H1 (cell line): ENCODE results near the gene RMND1. TPM values are rescaled to one million over a fixed set of nuclear protein-coding genes. Genes with fewer than 3 reads are reported as not detected.

Experiments
- BCL11A ChIP-seq, 2 experiments: IDR thresholded peaks; one replicate each; pipeline ENCODE4 v1.6.1; 2011; ENCODE audit warnings: low read depth in 2 of 2, low read length in 2 of 2, mild to moderate bottlenecking in 2 of 2
- BRCA1 ChIP-seq: IDR thresholded peaks from 2 replicates; pipeline ENCODE4 v1.6.1; 2012; ENCODE audit warnings: low read depth, low read length, improper control_type of control experiment
- CHD7 ChIP-seq: fragments of 300-600 bp; sonication (generic); IDR thresholded peaks from 2 replicates; pipeline ENCODE4 v1.7.1; 2012; ENCODE audit warnings: low read length, moderate library complexity, mild to moderate bottlenecking, inconsistent platforms; ENCODE audit not compliant: insufficient replicate concordance
- KDM5A ChIP-seq: fragments of 200-600 bp; IDR thresholded peaks from 2 replicates; pipeline ENCODE4 v1.7.1; 2012; ENCODE audit warnings: mild to moderate bottlenecking, low read length, inconsistent platforms, mixed read lengths
- PHF8 ChIP-seq: fragments of 200-600 bp; sonication (generic); conservative IDR thresholded peaks from 2 replicates; pipeline ENCODE4 v1.7.1; 2012; ENCODE audit warnings: low read depth, mild to moderate bottlenecking, inconsistent platforms, low read length, moderate library complexity
- SIN3A ChIP-seq, 2 experiments: IDR thresholded peaks in 1 of 2; conservative IDR thresholded peaks in 1 of 2; 2 replicates each; pipeline ENCODE4 v1.6.1; 2011 to 2012; ENCODE audit warnings: low read length in 2 of 2, improper control_type of control experiment in 1 of 2, low read depth in 1 of 2, mild to moderate bottlenecking in 1 of 2
- SRF ChIP-seq: IDR thresholded peaks from 2 replicates; pipeline ENCODE4 v1.6.1; 2011; ENCODE audit warnings: mild to moderate bottlenecking, low read depth, low read length, moderate library complexity
- polyA plus RNA-seq, 7 experiments: library from polyadenylated mRNA; depleted of rRNA in 3 of 7; stranded (reverse) in 5 of 7; unstranded in 2 of 7; fragments of >200 nt in 5 of 7; fragments of 200-250 nt in 2 of 7; gene quantifications; 1 replicate in 5 of 7; 2 replicates in 1 of 7; 4 replicates in 1 of 7; pipeline versions ENCODE4 v1.2.1 to v1.2.3, GENCODE V29; 2011 to 2013; ENCODE audit warnings: missing spikeins in 2 of 7, mixed read lengths in 2 of 7
- total RNA-seq: library from RNA; stranded (reverse); fragmentation: NEBNext Ultra II Directional; extraction: Animal tissue kit (Norgen Biotek cat#: 25700); gene quantifications from 2 replicates; pipeline ENCODE4 v1.2.1, GENCODE V29; 2021

RMND1 gene
- total and polyA plus RNA-seq, 2 of the 8 experiments (the other 6 are each of a cell fraction or from before 2014, with no cell fraction given): 7.3 to 21.9 TPM

- TF ChIP-seq CHD7 (no peak), SRF (no peak), BRCA1 (no peak), PHF8 (no peak), BCL11A (IDR thresholded peaks at IDR 0.05; ENCODE audit: low read depth in 2 of 2, low read length in 2 of 2) (no peak), KDM5A (no peak), SIN3A (conservative IDR thresholded peaks at IDR 0.05 in 1 of 2, IDR thresholded peaks at IDR 0.05 in 1 of 2; ENCODE audit: low read depth in 1 of 2, low read length in 2 of 2) (no peak)
Observed at GRCh38 chr6:151478670-151479069, 26.7 kb upstream of the RMND1 start (continued).
